PFSK-1 (cell line): Measurements from ENCODE around the gene ADAMTS17.

ENCODE experiments used
- FOXP2 ChIP-seq: optimal IDR thresholded peaks from 2 replicates; pipeline ENCODE3; 2011; ENCODE audit warnings: borderline replicate concordance, control low read depth, inconsistent platforms; ENCODE audit not compliant: insufficient read depth; ENCODE audit errors: extremely low read length, extremely low read depth
- POLR2AphosphoS5 ChIP-seq: IDR thresholded peaks from 2 replicates; pipeline ENCODE4 v1.6.1; 2012; ENCODE audit warnings: low read depth, mild to moderate bottlenecking, control low read depth, low read length, moderate library complexity
- SIN3A ChIP-seq: IDR thresholded peaks from 2 replicates; pipeline ENCODE4 v1.6.1; 2012; ENCODE audit warnings: mild to moderate bottlenecking, low read length, moderate library complexity, borderline replicate concordance; ENCODE audit not compliant: insufficient read depth
- TAF1 ChIP-seq: IDR thresholded peaks from 2 replicates; pipeline ENCODE4 v1.6.1; 2012; ENCODE audit warnings: low read length, control low read depth, borderline replicate concordance; ENCODE audit not compliant: insufficient read depth
- TF ChIP-seq, protein P1 (sequence below), 2 experiments: IDR thresholded peaks; 2 replicates each; pipeline versions ENCODE4 v1.6.1 to v1.8.0; 2011 to 2012; ENCODE audit warnings: low read depth in 2 of 2, low read length in 2 of 2, control low read depth in 1 of 2, inconsistent platforms in 1 of 2, mild to moderate bottlenecking in 1 of 2, moderate library complexity in 1 of 2; ENCODE audit not compliant: insufficient read depth in 1 of 2

Gene ADAMTS17

GRCh38 chr15:100053474-100054121, 288.2 kb downstream of the ADAMTS17 start:
- TF ChIP-seq SIN3A, result no peak
- TF ChIP-seq, protein P1, sequence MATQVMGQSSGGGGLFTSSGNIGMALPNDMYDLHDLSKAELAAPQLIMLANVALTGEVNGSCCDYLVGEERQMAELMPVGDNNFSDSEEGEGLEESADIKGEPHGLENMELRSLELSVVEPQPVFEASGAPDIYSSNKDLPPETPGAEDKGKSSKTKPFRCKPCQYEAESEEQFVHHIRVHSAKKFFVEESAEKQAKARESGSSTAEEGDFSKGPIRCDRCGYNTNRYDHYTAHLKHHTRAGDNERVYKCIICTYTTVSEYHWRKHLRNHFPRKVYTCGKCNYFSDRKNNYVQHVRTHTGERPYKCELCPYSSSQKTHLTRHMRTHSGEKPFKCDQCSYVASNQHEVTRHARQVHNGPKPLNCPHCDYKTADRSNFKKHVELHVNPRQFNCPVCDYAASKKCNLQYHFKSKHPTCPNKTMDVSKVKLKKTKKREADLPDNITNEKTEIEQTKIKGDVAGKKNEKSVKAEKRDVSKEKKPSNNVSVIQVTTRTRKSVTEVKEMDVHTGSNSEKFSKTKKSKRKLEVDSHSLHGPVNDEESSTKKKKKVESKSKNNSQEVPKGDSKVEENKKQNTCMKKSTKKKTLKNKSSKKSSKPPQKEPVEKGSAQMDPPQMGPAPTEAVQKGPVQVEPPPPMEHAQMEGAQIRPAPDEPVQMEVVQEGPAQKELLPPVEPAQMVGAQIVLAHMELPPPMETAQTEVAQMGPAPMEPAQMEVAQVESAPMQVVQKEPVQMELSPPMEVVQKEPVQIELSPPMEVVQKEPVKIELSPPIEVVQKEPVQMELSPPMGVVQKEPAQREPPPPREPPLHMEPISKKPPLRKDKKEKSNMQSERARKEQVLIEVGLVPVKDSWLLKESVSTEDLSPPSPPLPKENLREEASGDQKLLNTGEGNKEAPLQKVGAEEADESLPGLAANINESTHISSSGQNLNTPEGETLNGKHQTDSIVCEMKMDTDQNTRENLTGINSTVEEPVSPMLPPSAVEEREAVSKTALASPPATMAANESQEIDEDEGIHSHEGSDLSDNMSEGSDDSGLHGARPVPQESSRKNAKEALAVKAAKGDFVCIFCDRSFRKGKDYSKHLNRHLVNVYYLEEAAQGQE (IDR thresholded peaks at IDR 0.05; ENCODE audit: insufficient read depth in 1 of 2, low read depth in 2 of 2, low read length in 2 of 2), result no peak
- TF ChIP-seq FOXP2, result no peak
- no peak for TF ChIP-seq TAF1
- TF ChIP-seq POLR2AphosphoS5, result no peak

DNA sequence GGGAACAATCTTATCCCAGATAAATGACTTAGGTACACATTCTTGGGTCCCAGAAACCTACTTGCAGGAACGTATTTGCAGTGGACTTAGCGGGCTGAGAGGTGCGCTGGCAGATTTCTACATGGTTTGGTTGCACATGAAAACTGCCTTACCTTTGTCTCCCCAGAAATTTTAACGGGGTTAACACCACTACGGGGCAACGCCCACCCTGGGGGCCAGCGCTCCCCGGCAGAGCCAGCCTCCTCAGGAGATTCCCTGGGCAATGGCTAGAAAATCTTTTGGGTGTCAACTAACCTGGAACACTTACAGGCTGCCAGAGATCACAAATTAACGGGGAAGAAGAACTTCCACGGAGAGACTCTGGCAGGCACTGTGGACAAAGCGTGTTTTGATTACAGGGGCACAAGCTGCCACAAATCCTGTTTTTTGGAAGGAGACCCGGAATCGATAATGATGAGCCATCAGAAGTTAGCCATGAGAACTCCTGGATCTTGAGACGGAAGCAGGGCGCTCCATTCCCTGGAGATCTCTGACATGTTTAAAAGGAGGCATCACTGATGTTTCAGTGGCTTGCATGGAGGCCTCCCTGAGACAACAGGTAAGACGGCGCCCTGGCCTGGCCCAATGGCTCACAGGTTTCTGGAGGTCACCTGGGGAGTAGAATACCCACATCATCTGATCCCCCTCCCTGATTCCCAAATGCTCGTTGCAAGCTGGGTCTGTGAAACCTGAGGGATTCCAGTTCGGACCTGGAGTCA, 288.9 kb downstream of the ADAMTS17 start:
- TF ChIP-seq FOXP2 (no peak), TAF1 (no peak), SIN3A (no peak), POLR2AphosphoS5 (no peak)
- TF ChIP-seq, protein P1 (IDR thresholded peaks at IDR 0.05; ENCODE audit: insufficient read depth in 1 of 2, low read depth in 2 of 2, low read length in 2 of 2), result no peak

DNA sequence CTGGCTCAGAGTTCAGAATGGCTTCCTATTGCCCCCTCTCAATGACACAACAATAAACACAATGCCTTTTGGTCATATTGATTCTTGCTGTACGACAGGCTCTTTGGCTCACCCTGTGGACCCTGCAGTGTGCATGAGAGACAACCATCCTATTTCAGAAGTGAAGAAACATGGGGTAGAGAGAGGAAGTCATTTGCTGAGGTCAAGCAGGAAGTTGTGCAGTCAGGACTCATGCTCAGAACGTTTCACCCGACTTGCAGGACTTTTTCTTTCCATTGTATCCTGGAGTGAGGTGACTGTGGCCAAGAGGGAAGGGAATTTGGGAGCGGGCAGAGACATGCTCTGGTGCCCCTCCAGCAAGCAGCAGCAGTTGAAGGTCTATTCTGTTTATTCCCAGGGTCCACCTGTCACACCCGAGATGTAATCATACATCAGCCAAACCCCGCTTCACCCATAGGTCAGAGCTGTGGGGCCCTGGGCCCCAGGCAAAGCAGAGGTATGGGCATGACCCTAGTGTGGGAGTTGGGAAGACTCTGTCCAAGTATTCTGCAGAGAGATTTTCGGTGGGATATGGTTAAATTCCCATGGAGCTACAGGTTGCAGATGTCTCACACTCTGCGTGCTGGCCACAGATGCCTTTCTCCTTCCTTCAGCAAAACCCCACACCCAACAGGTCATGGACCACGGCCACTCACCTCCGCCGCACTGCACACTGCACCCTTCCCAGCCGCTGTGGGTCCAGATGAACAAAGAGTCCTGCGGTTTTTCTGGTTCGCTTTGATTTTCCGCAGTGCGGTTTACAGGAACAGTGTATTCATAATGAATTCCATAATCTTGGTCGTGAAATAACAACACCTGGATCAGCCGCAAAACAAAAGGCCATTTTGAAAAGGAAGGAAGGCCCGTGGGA, 290.6 kb downstream of the ADAMTS17 start:
- no peak for TF ChIP-seq SIN3A

DNA sequence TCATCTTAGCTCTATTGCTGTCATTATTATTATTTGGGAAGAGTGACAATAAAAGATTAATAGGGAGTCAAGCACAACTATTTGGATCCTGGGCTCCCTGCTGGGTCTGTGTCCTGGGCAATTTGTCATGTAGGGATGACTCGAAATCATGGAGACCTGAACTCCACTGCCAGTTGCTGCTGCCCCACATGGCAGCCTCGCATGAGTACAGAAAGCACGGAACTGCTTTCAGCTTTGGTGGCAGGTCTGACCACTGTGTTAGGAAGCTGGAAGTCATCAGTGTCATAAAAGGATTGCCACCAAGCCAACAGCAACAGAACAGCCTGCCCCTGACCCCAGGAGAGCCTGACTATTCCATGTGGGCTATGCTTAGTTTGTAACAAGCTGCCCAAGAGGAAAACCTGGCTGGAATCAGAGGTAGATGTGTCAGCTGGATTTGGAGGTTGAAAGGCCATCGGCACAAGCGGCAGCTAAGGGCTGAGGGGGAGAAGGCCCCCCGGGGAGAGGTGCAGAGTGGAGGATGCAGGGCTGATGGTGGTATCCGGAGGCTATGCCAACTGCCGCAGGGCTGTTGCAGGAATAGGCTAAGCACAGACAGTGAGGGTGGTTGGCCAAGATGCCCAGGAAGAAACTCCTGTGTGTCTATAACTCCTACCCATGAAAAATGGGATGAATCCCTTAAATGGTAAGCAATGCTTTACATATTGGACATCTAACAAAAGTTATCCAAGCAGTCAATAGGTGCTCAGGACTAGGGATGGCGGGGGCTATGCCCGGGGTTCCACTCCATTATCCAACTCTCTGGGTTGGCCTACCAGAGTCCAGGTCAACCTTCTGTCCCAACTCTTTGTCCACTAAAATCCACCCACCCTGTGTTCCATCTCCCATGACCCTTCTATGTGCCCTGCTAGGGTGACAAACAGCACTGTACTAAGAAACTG, 291.6 kb downstream of the ADAMTS17 start:
- TF ChIP-seq SIN3A (no peak), FOXP2 (no peak), TAF1 (no peak), POLR2AphosphoS5 (no peak)
- TF ChIP-seq, protein P1 (IDR thresholded peaks at IDR 0.05; ENCODE audit: insufficient read depth in 1 of 2, low read depth in 2 of 2, low read length in 2 of 2), result no peak
